ENCODE data around the gene NRP2.

The NRP2 gene

DNA sequence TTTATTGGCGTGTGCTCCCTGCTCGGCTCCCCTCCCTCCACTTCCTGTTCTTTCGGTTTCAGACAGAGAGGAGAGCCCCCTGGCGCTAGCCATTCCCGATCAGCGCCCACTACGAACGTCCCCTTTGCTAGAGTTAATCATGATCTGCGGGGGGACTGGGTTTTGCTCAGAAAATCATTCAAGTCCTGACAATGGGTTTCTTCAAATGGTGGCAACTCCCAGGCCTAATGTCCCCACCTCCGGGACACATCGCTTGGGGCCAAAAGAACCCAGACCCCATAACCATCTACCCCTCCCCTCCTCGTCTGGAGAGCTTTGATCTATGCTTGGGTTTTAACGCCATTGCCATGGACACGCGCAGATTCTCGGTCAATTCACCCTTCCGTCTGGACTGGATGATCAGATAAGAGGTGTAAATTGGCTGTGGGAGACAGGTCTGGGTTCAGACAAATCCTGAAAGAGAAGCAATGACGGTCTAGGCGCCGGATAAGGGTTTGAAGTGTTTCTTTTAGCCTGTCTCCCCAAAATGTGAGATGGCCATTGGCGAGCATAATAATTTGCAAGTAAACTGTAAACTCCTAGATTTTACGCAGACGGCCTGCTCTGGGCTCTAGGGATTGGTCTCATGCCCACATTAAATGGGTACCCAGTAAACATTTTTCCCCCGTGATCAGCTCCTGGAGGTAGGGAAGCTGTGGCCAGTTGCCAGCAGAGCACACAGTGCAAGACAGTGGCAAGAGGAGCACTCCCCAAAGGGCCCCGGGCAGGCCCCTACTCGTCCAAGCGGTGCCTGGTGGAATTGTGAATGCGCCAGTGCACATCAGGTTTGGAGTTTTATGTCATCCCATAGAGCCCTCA, 4.7 kb downstream of the NRP2 start:
- DNase-seq, result no peak

DNA sequence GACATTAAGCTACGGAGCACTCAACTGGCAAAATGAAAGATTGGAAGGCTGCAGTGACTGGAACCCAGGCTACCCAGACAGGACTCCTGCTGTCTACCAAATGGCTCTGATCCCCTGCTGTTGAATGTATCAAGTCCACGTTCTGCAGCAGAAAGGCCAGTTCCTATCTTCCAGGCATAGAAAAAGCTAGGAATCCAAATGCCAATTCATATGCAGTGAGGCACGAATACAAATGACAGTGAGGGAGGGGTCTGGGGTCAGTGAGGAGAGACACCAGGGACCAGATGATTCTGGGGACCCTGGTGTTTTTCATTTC, 5.3 kb downstream of the NRP2 start:
- DNase-seq, result no peak

DNA sequence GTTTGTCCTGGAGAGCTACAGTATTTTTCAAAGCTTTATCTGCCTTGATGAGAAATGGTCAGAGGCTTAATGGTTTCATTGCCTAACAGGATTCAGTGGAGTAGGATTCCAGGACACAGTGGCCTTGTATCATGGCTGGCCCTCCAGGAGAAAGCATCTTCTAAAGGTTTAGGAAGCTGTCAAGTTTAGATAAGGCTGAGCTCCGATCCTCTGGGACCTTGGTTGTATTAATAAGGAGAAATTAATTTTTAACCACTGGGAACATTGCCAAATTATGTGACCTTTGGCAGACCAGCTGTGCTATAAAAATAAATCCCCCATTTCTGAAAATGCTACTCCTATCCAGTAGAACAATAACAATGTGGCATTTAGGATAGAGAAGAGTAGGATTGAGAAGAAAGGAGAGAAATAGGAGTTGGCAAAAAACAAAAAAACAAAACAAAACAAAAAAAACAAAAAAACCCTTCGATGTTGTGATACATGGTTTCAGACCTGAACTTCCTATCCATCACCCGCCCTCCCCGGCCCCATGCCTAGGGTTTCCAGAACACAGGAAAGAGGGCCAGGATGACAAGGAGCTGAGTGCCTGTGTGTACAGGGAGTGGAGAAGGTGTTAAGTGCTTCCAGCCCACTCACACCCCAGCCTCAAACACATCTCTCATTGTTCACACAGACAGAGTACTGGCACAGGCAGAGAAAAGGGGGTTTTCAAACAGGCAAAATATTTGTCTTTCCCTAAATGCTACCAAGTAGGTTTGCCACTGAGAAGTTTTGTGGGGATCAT, 6.3 kb downstream of the NRP2 start:
- DNase-seq, result no peak

DNA sequence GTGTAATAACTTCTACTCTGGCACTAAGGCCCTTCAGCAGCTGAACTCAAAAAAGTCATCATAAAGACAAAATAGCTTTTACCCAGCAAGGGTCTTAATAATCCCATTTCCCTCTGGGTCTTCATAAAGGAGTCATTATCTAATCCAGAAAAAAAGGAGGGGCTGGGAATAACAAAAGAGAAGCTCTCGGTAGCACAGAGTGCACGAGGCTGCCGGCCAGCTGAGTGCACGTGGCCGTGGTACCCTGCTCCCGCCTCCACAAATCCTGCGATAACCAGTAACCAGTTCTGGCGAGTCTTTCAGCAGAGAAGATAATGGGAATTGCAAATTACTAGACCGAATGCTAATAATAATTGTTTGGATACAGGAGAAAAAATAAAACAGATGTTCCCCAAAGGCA, 7.5 kb downstream of the NRP2 start:
- no peak for DNase-seq

DNA sequence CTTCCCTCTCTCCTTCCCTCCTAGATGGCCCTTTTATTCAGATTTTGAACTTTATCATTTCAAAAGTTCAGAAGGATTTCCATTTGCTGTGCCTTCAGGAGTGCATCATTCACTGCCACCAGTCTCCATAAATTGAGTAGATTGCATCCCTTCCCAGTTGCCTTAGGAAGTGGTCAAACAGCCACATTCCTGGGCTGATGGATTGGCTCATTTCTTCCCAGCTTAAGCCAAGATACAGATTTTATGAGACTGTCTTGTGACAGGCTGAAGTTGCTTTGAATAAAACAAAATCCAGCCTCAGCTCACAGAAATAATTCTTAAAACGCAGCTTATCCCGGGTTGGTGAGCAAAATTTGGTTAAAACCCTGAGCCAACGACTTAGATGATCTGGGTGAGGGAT, 9.8 kb downstream of the NRP2 start:
- DNase-seq, result no peak

DNA sequence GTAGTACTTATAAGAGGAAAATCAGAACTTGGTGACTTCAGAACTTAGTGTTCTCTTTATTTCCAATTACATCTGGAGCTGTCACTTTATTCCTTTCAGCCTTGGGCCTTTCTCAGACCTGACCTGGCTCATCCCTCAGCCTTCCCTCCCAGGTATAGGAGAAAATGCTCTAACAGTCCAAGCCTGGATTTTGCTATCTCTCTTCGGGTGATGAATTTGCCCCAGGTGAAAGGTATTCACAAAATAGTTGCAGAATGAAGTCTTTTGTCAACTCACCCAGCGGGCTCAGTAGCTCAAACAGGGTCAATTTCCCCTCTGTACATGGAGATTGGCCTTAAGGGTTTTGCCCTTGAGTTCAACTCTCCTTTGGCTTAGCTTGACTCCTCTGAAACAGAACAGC, 12.0 kb downstream of the NRP2 start:
- DNase-seq, result no peak

DNA sequence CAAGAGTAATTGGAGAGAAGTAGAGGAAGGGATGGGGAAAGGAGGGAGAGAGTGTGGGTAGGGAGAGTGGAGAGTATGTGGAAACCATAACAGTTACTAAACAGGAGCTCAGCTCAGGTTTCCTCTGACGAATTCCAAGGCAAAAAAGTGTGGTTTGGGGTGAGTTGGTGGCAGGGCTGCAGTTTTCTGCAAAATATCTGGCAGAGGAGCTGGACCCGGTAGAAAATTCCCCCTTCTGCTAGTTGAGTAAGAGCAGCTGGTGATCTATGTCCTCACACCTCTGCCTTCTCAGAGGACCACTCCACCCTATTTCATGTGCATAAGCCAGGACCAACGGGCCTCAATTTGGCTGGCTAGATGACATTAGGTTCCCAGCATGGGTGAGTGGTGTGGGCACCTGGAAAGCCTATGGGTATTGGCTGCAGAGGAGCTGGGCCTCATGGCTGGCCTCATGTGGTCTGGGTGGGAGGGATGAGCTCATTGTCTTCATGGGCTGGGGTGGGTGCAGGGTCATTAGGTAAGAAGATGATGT, 13.2 kb downstream of the NRP2 start:
- DNase-seq, result no peak

DNA sequence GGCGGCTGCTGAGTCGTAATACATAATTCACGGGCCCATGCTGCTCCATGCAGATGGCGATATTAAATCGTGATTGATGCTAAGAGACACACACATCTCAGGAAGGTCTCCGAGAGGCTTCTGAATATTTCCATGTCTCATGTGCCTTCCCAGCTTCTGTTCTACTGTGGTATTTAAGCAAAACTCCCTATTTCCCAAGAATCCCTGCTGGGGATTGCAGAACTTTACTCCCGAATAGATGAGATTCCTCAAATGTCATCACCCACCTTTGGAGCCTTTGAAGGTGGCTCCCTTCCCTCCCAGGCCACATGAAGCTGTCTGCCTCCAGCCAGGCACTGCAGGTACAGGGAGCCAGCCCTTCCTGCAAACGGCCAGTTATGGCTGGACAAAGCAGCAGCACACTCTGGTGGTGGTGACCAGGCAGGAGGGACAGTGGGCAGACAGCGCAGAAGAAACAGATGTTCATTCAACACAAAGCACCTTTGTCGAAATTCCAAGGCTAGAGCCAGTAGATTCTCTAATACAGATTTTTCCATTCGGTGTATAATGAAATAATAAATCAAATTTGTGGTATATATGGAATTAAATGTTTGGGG, 14.1 kb downstream of the NRP2 start:
- no peak for DNase-seq

DNA sequence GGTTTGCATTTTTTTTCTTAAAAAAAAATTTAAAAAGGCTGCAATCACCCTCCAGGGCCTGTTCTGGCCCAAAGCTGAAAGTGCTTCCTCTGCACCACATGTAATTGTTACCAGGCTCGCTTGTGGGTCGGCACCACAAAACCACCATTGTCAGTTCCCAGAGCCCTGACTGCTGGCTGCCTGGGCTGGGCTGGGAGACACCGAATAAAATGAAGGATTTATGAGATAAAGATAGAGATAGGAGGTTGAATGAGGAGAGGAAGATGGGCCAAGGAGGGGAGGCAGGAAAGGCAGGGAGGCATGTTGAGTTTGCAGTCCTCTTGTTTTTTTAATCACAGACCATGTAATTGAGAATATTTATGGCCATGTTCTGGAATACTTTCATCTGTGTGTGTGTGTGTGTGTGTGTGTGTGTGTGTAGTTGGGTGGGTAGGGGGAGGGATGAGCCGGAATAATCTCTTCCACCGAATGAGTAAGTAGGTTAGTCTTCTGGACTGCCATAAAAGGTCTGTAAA, 14.7 kb downstream of the NRP2 start:
- DNase-seq, result no peak

DNA sequence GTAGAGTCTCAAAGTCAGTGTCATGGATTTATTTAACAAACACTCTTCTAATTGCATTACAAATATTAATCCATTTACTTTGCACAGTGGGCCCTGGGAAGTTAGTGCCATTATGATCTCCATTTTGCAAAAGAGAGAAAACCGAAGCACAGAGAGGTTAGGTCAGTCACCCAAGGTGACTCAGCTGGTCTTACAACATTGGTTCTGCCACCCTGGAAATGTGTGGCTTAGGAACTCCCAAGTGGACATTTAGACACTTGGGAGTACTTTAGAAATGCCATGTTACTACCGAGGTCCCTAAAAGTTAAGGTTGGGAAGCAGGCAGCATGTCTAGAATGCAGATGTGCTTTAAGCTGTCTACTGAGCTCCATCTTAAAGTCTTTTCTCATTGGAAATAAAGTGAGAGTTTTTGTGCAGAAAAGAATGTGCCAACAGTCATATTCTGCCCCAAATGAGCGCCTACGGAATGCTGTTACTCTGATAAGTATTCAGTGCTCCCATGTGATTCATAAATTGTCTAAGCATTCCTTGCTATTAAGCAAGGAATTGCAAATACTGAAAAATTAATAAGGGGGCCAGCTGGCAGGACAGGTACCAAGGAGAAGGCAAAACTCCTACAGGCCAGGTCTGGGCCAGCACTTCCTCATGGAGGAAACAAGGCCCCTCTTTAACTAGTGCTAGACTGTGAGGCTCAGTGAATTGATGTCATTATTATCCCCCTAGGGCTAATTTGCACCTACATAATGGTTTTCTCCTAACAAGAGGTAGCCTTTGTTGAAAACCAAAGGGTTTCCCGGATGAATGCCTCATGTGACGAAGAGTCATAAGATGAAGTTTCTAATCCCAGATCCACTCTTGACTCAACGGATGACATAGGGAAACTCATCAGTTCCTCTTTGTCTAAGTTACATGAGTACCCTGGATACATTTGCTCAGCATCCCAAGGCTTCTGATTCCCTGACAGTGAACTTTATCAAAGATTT, 16.3 kb downstream of the NRP2 start:
- no peak for DNase-seq

DNA sequence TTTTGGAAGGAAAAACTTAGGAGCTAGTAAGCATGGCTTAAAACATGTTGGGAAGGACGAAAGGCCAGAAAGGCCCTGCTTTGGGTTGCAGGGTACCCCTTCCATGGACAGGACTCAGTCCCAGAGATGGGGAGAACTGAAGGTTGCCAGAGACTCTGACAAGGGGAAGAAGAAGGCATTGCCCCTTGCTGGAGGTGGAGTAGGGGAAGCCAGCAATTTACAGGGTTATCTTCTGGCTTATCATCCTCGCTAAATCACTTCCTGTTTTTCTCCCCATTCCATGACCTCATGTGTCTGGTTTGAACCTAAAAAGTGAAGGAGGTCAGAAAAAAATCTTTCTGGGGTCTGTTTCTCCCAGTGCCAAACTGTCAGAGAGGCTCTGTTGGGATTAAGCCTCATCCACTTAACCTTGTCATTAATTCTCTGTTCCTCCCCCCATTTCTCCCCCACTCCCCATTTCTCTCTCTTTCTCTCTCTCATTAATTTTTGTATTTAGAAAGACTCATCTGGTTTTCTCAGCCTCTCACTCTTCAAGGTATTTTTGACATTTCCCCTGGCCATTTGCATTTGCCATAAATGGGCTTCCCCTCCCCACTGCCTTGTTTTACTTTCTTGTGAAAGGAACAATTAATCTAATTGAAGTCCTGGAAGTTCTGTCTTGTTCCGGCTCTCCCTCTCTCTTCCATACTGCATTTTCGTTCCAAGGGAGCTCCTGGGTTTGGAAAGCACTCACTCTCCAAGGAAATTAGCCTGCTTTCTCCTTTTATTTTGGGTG, 17.4 kb downstream of the NRP2 start:
- DNase-seq, result no peak

DNA sequence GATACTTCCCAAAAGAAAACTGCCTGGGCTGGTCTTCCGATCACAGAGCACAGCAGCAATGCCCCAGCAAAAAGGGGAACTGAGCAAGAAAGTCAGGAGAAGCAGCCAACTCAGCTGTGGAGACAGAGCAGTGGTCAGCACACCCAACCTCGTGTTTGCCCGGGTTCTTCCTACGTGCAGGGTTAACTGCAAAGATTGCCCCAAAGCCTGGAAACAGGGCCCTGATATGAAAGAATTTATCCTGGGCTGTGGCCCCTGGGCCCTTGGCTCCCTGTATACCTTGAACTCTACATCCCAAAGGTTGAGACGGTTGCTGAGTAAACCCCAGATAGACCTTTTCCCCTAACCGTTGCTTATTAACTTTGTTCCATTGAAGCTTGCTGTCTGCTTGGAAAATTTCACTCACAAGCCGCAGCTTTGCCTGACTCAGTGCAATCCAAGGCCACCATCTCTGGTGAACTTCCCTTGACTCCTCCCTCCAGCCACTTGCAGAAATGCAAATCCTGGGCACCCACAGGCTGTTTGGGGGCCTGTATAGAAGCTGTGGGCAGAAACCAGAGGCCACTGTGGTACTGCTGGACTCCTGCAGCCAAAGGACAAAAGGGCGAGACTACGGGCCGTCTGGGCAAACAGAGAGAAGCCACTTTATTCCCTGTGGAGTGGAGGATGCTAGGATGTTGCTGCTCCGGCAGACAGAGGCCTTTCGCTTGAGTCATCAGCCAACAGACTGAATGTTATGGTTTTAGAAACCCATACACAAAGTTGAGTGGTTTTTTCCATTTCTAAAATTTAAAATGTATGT, 18.2 kb downstream of the NRP2 start:
- no peak for DNase-seq

DNA sequence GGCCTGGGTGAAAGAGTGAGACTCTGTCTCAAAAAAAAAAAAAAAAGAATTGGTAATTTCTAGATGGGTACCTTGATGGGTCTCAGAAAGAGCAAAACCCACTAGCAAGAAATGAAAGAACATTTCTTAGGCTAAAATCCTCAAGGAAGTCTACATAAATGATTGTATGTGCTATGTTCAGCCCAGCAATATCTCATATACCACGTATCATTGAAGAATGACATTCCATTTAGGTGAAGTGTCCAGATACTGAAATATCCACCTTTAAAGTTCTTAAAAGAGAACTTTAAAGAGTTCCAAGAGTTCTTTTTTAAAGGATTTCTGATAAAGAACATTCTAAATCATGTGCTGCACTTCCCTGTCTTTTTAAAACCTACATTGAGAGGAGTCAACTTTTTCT, 19.2 kb downstream of the NRP2 start:
- no peak for DNase-seq

DNA sequence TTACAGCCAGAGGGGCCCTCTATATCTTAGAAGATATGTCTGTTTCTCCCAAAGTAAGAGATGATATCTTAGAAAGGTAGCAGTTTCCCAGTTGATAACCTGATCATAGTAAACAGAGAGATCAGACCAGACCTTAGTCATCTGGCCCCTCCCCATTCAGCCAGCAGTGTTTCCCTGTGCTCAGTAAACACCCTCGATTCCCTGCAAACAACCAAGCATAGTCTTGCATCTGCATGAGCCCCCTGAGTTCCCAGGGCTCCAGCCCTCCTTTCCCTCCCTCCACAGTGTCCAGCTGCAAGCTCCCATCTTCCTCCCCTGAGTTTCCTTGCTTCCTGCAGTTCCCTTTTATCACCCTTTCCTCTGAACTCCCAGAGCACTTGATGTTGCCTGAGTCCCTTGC, 20.3 kb downstream of the NRP2 start:
- no peak for DNase-seq

DNA sequence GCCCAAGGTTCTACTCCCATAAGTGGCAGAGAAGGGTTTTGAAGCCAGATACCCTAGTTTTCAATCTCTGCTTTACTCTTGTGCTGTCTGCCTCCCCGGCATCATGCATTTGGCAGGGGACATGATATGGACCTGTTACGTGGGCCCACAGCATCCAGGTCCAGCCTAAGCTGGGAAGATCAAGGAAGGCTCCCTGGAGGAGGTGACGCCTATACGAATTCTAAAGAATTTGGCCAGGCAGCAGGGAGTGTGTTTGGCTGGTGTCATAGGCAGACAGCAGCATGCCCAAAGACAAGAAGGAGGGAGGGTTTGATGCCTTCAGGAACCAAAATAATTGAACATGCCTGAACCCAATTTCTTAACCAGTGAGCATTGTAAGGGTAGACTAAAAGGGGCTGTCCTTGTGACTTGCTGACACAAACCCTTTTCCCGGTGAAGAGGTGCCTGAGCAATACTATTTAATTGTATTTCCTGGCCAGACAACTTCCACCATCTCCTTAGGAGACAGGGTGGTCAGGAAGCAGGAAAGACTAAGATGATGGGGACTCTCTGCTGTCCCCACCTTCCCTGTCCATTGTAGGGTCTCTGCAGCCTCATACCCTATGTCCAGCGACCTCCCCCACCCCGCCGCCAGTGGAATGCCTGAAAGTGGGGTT, 21.3 kb downstream of the NRP2 start:
- no peak for DNase-seq

DNA sequence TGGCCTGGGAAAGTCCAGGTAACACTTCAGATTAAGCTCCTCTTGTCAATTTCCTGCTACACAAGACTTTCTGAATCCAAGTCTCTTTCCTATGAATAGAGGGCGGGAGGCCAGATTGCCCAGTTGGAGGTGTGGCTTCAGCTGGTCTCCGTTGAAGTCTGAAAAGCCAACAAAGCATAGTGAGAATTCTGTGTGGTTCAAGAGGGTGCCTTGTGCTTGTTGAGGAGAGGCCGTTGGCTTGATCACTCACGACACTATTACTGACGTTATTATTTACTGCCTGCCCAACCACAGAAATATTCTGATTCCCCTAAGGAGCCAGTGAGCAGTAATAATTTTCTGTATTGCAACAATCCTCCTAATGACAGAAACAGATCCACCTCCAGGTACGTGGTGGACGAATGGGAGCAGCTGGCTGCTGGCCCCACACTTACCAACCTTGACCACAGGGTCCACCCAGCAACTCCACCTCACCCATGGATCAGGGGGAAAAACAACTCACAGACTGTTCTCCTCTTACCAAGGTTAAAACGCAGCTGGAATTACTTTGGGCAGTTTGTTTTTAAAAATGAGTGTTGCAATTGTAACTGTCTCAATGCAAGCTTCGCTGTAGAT, 21.9 kb downstream of the NRP2 start:
- no peak for DNase-seq

DNA sequence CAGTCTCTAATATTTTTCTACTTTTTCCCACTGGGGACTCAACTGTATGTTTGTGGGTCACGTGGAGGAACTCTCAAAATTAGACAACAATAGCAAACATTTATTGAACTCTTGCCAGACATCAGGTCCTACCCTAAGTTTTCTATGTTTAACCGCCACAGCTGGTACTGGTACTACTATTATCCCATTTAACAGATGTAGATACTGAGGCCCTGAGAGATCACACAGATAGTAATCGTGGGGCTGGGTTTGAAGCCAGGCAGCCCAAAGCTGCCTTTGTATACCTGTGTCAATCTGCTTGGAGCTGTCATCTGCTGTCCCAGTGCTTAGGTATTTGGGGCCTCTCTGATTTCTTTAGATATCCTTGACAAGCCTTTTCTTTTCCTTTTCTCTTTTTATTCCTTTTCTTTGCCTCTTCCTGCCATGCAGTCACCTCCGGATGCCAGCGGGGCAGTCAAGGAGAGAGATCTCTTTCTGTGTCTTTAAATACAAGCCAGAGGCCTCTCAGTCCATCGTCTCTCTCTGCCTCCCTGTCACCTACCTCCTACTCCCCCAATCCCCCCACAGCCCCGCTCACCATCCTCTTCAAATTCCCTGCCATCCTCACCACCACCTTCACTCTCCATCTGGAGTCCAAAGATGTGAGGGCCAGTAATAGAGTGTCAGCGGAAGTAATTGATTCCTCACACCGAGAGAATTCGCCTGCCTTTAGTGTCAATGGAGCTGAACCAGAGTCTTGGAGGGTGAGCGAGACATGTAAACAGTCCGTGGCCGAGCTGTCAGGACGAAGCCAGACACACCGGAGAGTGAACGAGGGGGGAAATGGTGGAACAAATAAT, 23.4 kb downstream of the NRP2 start:
- DNase-seq, result no peak

DNA sequence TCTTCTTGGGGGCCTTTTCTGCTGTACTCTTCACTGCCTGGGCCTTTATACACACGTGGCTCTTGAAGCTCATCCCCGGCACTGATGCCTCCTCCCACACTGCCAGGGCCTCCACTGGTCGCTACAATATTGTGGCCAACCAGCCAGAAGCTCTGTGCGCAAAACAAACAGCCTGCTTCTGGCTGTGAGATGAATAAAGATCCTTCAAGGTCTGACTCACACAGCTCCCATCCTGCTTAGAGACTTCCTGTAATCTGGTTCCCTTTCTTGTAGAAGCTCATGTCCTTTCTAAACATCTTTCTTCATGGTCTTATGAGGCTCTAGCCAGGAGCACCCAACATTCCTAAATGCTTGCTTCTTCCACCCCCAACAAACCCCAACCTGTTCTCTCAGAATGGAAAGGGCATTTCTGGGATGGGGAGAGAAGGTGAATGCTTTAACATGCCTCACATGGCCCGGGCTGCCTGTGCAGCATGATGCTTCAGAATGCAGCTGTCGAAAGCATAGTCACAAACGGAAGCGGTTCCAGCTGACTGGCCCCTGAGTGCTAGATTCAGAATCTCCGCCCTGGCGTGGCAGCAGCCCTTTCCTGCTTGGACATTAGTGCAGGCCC, 24.6 kb downstream of the NRP2 start:
- DNase-seq, result no peak

All from NCI-H526 treated with DMSO at 0.1 percent for 48 hours (cell line).